Activated CD8-positive, alpha-beta memory T cell treated with anti-CD3 and anti-CD28 coated beads for 1 hour (primary cell): Measurements from ENCODE around the gene WASL.
"Not testable (repeated sequence)": the region's sequence is repeated elsewhere in the genome, so short reads cannot be mapped to it uniquely, and the experiment has no call there.

Experiments
- DNase-seq, 2 donors: peaks; one replicate each; pipeline ENCODE4 v3.0.0-alpha.2; 2020; ENCODE audit warnings: low read depth in 1 of 2; ENCODE audit errors: extremely low read depth in 1 of 2

The WASL gene

DNA sequence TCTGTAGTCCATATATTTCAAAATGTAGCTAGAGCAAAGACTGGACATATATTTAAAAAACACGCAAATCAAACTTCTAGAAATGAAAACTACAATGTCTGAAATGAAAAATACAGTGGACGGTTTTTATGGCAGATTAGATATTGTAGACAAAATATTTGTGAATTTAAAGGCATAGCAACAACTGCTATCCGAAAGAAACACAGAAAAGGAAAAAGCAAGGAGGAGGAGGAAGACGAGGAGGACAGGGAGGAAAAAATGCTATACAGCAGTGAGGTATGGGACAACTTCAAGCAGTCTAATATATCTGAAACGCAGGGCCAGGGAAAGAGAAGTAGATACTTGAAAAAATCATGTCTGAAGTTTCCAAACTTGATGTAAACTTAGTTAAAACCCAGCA, 13.3 kb downstream of the WASL start:
- no peak for DNase-seq

- no peak for DNase-seq
Observed at GRCh38 chr7:123734498-123734897, 14.3 kb downstream of the WASL start.

DNA sequence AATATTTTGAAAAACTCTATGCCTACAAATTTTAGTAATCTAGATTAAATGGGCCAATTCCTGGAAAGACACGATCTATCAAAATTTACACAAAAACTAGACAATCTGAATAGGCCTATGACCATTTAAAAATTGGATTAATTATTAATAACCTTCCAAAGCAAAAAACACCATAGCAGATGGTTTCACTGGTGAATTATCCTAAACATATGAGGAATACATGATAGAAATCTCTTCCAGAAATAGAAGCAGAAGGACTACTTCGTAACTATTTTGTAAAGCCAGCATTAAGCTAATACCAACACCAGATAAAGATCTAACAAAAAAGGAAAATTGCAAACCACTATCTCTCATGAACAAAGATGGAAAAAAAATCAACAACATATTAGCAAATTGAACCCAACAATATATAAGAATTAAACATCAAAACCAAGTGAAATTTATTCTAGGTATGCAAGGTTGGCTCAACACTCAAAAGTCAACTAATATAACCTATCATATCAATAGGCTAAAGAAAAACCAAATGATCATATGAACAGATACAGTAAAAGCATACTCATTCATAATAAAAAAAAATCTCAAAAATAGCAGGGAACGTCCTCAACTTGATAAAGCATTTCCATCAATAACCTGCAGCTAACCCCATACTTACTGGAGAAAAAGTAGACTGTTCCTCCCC, 16.3 kb downstream of the WASL start:
- DNase-seq, result no peak

- no peak for DNase-seq
Observed at GRCh38 chr7:123729218-123729578, 19.6 kb downstream of the WASL start.

GRCh38 chr7:123727071-123727837, 21.5 kb downstream of the WASL start:
- no peak for DNase-seq

GRCh38 chr7:123725586-123726171, 23.1 kb downstream of the WASL start:
- no peak for DNase-seq

GRCh38 chr7:123724817-123725253, 24.0 kb downstream of the WASL start:
- DNase-seq, result no peak

GRCh38 chr7:123723913-123724312, 24.9 kb downstream of the WASL start:
- DNase-seq, result no peak

DNA sequence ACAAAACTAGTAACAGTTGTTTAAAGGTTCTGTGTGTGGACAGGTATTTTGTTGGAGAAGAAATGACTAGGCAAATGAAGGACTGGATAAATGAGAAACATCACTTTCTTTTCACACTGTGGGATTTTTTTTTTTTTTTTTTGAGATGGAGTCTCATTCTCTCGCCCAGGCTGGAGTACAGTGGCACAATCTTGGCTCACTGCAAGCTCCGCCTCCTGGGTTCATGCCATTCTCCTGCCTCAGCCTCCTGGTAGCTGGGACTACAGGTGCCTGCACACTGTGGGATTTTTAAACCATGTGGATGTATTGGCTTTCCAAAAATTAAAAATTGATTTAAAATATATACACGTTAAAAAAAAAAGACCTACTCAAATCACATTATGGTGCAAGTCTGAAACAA, 28.3 kb downstream of the WASL start:
- not testable (repeated sequence) for DNase-seq

DNA sequence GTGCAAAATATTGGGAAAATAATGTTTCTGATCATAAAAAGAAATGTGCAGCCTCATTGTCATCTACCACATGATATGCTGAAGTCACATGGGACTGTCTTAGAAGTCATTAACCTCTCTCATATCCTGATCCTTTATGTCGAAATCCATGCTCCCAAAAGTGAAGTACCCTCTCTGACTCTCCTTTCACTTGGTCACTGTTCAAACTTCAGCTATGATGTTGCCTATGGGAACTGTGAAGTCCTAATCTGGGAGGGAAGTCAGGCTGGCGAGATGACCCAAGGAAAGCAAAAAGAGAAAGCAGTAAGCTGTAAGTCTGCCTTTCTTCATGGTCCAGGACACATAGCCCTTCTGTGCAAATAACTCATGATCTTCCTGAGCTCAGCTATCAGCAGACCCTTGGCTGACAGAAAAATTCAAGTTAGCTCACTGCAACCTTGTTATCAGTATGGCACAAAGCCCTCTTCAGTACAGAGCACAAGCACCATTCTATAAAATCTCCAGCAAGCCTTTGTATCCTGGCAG, 29.5 kb downstream of the WASL start:
- DNase-seq, result no peak

DNA sequence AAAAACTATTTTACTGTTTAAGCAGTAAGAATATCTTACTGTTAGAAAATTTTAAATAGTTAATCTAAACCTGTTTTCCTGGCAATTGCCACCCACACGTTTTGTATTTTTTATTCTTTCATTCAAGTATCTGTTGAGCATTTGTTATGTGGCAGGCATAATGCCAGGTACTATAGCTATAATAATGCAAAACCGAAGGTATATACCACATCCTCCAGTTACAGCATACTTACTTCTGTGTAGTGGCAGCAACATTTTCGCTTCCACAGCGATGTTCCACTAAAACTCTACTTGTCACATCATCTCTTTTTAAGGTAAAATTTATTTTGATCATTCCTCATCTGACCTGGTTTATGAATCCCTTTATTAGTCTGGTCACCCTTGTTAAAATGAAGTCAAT, 30.0 kb downstream of the WASL start:
- no peak for DNase-seq

DNA sequence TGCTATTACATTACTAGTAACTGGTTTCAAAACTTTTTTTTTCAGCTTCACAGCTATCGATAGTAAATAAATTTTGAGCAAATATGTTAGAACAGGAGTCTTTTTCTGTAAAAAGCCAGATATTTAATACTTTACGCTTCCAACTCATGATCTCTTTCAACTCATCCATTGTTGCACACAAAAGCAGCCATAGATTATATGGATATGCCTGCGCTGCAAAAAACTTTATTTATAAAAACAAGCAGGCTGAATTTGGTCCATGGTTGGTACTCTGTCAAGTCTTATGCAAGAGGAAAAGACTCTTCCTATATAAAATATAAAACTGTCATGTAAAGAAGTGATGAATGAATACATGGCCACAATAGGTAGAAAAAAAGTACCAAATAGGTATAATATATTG, 31.1 kb downstream of the WASL start:
- no peak for DNase-seq

DNA sequence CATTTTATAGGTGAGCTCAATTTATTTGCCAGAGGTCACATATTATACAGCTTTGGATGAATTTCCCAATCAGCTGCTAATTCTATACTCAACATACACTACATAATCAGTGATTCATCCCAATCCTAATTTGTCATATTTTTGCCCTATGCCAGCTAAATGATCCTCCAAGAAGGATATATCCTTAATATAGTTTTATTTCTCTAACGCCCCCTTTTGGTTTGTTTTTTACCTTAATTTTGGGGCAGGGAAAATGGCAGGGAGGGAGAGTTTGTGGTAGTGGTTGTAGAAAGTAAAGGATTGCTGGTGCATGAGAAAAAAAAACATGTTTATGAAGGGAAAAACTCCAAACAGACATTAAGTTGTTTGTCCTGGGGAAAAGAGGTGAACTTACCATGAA, 31.9 kb downstream of the WASL start:
- DNase-seq, result no peak

- DNase-seq, result no peak
Observed at GRCh38 chr7:123715799-123716198, 33.0 kb downstream of the WASL start.

- no peak for DNase-seq
Observed at GRCh38 chr7:123715198-123715597, 33.6 kb downstream of the WASL start.

- no peak for DNase-seq
Observed at GRCh38 chr7:123714296-123715080, 34.3 kb downstream of the WASL start.

GRCh38 chr7:123712619-123713018, 36.2 kb downstream of the WASL start:
- DNase-seq, result no peak

- DNase-seq, result no peak
Observed at GRCh38 chr7:123711832-123712293, 36.9 kb downstream of the WASL start.

GRCh38 chr7:123710683-123711082, 38.1 kb downstream of the WASL start:
- DNase-seq, result no peak

- no peak for DNase-seq
Observed at GRCh38 chr7:123709525-123709924, 39.3 kb downstream of the WASL start.
